ENCODE results near the gene TMEM212. TPM values are rescaled to one million over a fixed set of nuclear protein-coding genes. Genes with fewer than 3 reads are reported as not detected.

TMEM212 gene
- total and polyA plus RNA-seq, 2 donors (not counting 3 experiments of a cell fraction or from before 2014, with no cell fraction given) = not detected

DNA sequence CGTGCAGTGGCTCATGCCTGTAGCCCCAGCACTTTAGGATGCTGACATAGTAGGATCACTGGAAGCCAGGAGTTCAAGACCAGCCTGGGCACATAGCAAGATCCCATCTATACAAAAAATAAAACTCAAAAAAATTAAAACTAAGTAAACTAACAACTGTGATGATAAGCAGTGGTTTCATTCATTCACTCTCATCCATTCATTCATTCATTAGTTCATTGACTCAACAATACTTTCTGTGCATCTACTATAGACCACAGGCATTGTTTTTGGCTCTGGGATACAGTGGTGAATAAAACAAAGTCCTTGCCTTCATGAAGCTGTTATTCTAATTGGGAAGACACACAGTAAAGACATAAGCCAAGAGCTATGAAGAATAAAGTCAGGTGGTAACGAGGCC lies 7.5 kb upstream of the TMEM212 start:
- CTCF ChIA-PET = interaction anchor here (0.9 to 1.1 kb wide), 2 partner anchors 39 to 221 kb away, joined by 3 read pairs; no protein-coding TSS in a partner anchor
- BruUV-seq (replicated peaks) = no TSS peak
- Histone ChIP-seq H3K36me3 (ENCODE audit: control insufficient read depth in 2 of 2, extremely low read depth in 1 of 2, insufficient read depth in 2 of 2, low read length in 2 of 2) (no peaks in the 10 kb centered on the region), H3K4me3 (replicated peaks in 1 of 3; ENCODE audit: insufficient read depth in 1 of 3, low read depth in 1 of 3, low read length in 3 of 3) (no peak overlapping the region), H2AFZ (ENCODE audit: low read depth, low read length) (no peak overlapping the region), H3K9me1 (replicated peaks; ENCODE audit: control insufficient read depth, extremely low read depth, insufficient read depth, low read length) (no peaks in the 10 kb centered on the region), H3K4me1 (ENCODE audit: control insufficient read depth, extremely low read depth, insufficient read depth, low read length) (peaks cover 41% of the 10 kb centered on the region), H3K9me3 (replicated peaks; ENCODE audit: control insufficient read depth, insufficient read depth, low read length) (no peaks in the 10 kb centered on the region), H3K4me2 (ENCODE audit: insufficient read depth, low read length) (no peak overlapping the region), H3K27me3 (ENCODE audit: control insufficient read depth in 2 of 2, insufficient read depth in 2 of 2, low read length in 2 of 2) (no peaks in the 10 kb centered on the region), H3K27ac (ENCODE audit: insufficient read depth, low read depth, low read length) (no peak overlapping the region), H4K20me1 (replicated peaks; ENCODE audit: control insufficient read depth, extremely low read depth, insufficient read depth, low read length) (no peaks in the 10 kb centered on the region), H3K9ac (replicated peaks; ENCODE audit: extremely low read depth, insufficient read depth, low read length) (no peak overlapping the region), H3K79me2 (ENCODE audit: control insufficient read depth, insufficient read depth, low read length) (no peaks in the 10 kb centered on the region)
- POLR2A ChIA-PET = no interaction called here
- FAIRE-seq (no peak), DNase-seq (ENCODE audit: low read depth, low spot score) (no peak)
- dilution Hi-C loops (cut with MboI; ENCODE audit: extremely low pct_ligation_motif_present, low sequenced_read_pairs) = no loop called here
- TF ChIP-seq POLR2AphosphoS5 (IDR thresholded peaks at IDR 0.05; ENCODE audit: insufficient read depth, low read depth, low read length) = no peak
- no peak for TF ChIP-seq JUN (IDR thresholded peaks at IDR 0.05; ENCODE audit: borderline replicate concordance, insufficient read depth, insufficient read length, low read depth)
- TF ChIP-seq EZH2 (IDR thresholded peaks at IDR 0.05; ENCODE audit: borderline replicate concordance, low read depth, low read length, severe bottlenecking) = no peak
- no peak for TF ChIP-seq GATA2 (IDR thresholded peaks at IDR 0.05; ENCODE audit: insufficient read depth, insufficient read length, low read depth, low read length)
- TF ChIP-seq POLR2A (IDR thresholded peaks at IDR 0.05; ENCODE audit: low read depth, low read length) = no peak
- no peak for TF ChIP-seq MYC (IDR thresholded peaks at IDR 0.05; ENCODE audit: low read depth, low read length)
- TF ChIP-seq FOS (IDR thresholded peaks at IDR 0.05; ENCODE audit: borderline replicate concordance, insufficient read depth, low read length) = no peak
- TF ChIP-seq, protein P1, sequence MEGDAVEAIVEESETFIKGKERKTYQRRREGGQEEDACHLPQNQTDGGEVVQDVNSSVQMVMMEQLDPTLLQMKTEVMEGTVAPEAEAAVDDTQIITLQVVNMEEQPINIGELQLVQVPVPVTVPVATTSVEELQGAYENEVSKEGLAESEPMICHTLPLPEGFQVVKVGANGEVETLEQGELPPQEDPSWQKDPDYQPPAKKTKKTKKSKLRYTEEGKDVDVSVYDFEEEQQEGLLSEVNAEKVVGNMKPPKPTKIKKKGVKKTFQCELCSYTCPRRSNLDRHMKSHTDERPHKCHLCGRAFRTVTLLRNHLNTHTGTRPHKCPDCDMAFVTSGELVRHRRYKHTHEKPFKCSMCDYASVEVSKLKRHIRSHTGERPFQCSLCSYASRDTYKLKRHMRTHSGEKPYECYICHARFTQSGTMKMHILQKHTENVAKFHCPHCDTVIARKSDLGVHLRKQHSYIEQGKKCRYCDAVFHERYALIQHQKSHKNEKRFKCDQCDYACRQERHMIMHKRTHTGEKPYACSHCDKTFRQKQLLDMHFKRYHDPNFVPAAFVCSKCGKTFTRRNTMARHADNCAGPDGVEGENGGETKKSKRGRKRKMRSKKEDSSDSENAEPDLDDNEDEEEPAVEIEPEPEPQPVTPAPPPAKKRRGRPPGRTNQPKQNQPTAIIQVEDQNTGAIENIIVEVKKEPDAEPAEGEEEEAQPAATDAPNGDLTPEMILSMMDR (IDR thresholded peaks at IDR 0.05; ENCODE audit: extremely low read depth in 1 of 2, insufficient read depth in 1 of 2, low read depth in 1 of 2, low read length in 2 of 2) = no peak
- TF ChIP-seq, protein P2, sequence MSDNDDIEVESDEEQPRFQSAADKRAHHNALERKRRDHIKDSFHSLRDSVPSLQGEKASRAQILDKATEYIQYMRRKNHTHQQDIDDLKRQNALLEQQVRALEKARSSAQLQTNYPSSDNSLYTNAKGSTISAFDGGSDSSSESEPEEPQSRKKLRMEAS (IDR thresholded peaks at IDR 0.05; ENCODE audit: insufficient read depth, insufficient read length) = no peak
- intact Hi-C loops (cut with micrococcal nuclease) = no loop called here

All from endothelial cell of umbilical vein (primary cell).